Adipocyte (in vitro differentiated cells): ENCODE measurements around the gene ZMYM1.
"Not testable (repeated sequence)": the region's sequence is repeated elsewhere in the genome, so short reads cannot be mapped to it uniquely, and the experiment has no call there.

Source experiments
- DNase-seq: peaks from one replicate; pipeline ENCODE4 v3.0.0-alpha.2; 2015; ENCODE audit warnings: low read depth
- H3K27me3 ChIP-seq: replicated peaks from 2 replicates; pipeline ENCODE4 v1.7.0; 2013; ENCODE audit warnings: mild to moderate bottlenecking, low read length, moderate library complexity; ENCODE audit not compliant: control insufficient read depth, insufficient read depth
- H3K36me3 ChIP-seq: 2 replicates; pipeline ENCODE4 v1.7.0; 2013; ENCODE audit warnings: low read length, mild to moderate bottlenecking, moderate library complexity; ENCODE audit not compliant: control insufficient read depth, insufficient read depth, severe bottlenecking
- H3K4me1 ChIP-seq: 2 replicates; pipeline ENCODE4 v1.7.0; 2013; ENCODE audit warnings: mild to moderate bottlenecking, low read length, moderate library complexity; ENCODE audit not compliant: control insufficient read depth, insufficient read depth
- H3K4me3 ChIP-seq: 2 replicates; pipeline ENCODE4 v1.7.0; 2013; ENCODE audit warnings: mild to moderate bottlenecking, low read length, moderate library complexity
- H3K9ac ChIP-seq: 2 replicates; pipeline ENCODE4 v1.7.0; 2013; ENCODE audit warnings: mild to moderate bottlenecking, low read length, moderate library complexity
- H3K9me3 ChIP-seq: 2 replicates; pipeline ENCODE4 v1.7.0; 2013; ENCODE audit warnings: mild to moderate bottlenecking, low read length, moderate library complexity; ENCODE audit not compliant: control insufficient read depth

ZMYM1 gene

GRCh38 chr1:35046730-35047129 is 32.5 kb upstream of the ZMYM1 start:
- Histone ChIP-seq H3K4me3 (peak overlapping the region; percentile 17), H3K9me3 (no peaks in the 10 kb centered on the region), H3K27me3 (peaks cover 6% of the 10 kb centered on the region), H3K36me3 (no peaks in the 10 kb centered on the region), H3K9ac (no peak overlapping the region), H3K4me1 (peaks cover 14% of the 10 kb centered on the region)
- no peak for DNase-seq

GRCh38 chr1:35047188-35047858 is 31.9 kb upstream of the ZMYM1 start:
- peak; percentile 86 for DNase-seq
- H3K4me1 ChIP-seq: peaks cover 14% of the 10 kb centered on the region
- no peaks in the 10 kb centered on the region for H3K36me3 ChIP-seq
- no peak overlapping the region for H3K9ac ChIP-seq
- peaks cover 11% of the 10 kb centered on the region for H3K27me3 ChIP-seq
- no peaks in the 10 kb centered on the region for H3K9me3 ChIP-seq
- peak overlapping the region; percentile 17 for H3K4me3 ChIP-seq

- DNase-seq: peak; percentile 12
- no peak overlapping the region for H3K4me3 ChIP-seq
- no peak overlapping the region for H3K9ac ChIP-seq
- no peaks in the 10 kb centered on the region for H3K9me3 ChIP-seq
- peaks cover 13% of the 10 kb centered on the region for H3K27me3 ChIP-seq
- H3K4me1 ChIP-seq: peaks cover 14% of the 10 kb centered on the region
- H3K36me3 ChIP-seq: no peaks in the 10 kb centered on the region
Measured at GRCh38 chr1:35049116-35049515, 30.1 kb upstream of the ZMYM1 start.

- peaks cover 13% of the 10 kb centered on the region for H3K27me3 ChIP-seq
- H3K36me3 ChIP-seq: no peaks in the 10 kb centered on the region
- no peak for DNase-seq
- H3K9ac ChIP-seq: no peak overlapping the region
- no peaks in the 10 kb centered on the region for H3K4me1 ChIP-seq
- no peak overlapping the region for H3K4me3 ChIP-seq
- H3K9me3 ChIP-seq: no peaks in the 10 kb centered on the region
Measured at GRCh38 chr1:35053433-35053832, 25.8 kb upstream of the ZMYM1 start.

GRCh38 chr1:35054282-35054681 is 24.9 kb upstream of the ZMYM1 start:
- not testable (repeated sequence) for DNase-seq, H3K9ac ChIP-seq, H3K4me3 ChIP-seq, H3K4me1 ChIP-seq, H3K36me3 ChIP-seq, H3K9me3 ChIP-seq
- peaks cover 13% of the 10 kb centered on the region for H3K27me3 ChIP-seq

- H3K4me1 ChIP-seq, H3K36me3 ChIP-seq, H3K9ac ChIP-seq, H3K27me3 ChIP-seq, H3K9me3 ChIP-seq, H3K4me3 ChIP-seq, DNase-seq: not testable (repeated sequence)
Measured at GRCh38 chr1:35058321-35058720, 20.9 kb upstream of the ZMYM1 start.

GRCh38 chr1:35058988-35059387 is 20.2 kb upstream of the ZMYM1 start:
- H3K36me3 ChIP-seq: no peaks in the 10 kb centered on the region
- H3K9me3 ChIP-seq: peaks cover 8% of the 10 kb centered on the region
- H3K27me3 ChIP-seq: no peaks in the 10 kb centered on the region
- H3K4me3 ChIP-seq: no peak overlapping the region
- H3K9ac ChIP-seq: no peak overlapping the region
- H3K4me1 ChIP-seq: no peaks in the 10 kb centered on the region
- DNase-seq: no peak

GRCh38 chr1:35062518-35063196 is 16.5 kb upstream of the ZMYM1 start:
- Histone ChIP-seq H3K4me3 (no peak overlapping the region), H3K9ac (no peak overlapping the region), H3K27me3 (no peaks in the 10 kb centered on the region), H3K4me1 (no peaks in the 10 kb centered on the region), H3K9me3 (peaks cover 8% of the 10 kb centered on the region), H3K36me3 (no peaks in the 10 kb centered on the region)
- no peak for DNase-seq

GRCh38 chr1:35064265-35064664 is 14.9 kb upstream of the ZMYM1 start:
- no peak for DNase-seq

GRCh38 chr1:35069746-35070145 is 9.4 kb upstream of the ZMYM1 start:
- H3K27me3 ChIP-seq: no peaks in the 10 kb centered on the region
- no peaks in the 10 kb centered on the region for H3K4me1 ChIP-seq

More at GRCh38 chr1:35064265-35064664, 14.9 kb upstream of the ZMYM1 start:
- no peak overlapping the region for H3K9ac ChIP-seq
- H3K4me3 ChIP-seq: no peak overlapping the region
- H3K4me1 ChIP-seq: no peaks in the 10 kb centered on the region
- H3K9me3 ChIP-seq: peaks cover 9% of the 10 kb centered on the region
- H3K36me3 ChIP-seq: no peaks in the 10 kb centered on the region
- no peaks in the 10 kb centered on the region for H3K27me3 ChIP-seq

GRCh38 chr1:35073265-35073811 is 5.8 kb upstream of the ZMYM1 start:
- Histone ChIP-seq H3K4me1 (no peaks in the 10 kb centered on the region), H3K36me3 (no peaks in the 10 kb centered on the region), H3K27me3 (no peaks in the 10 kb centered on the region), H3K9me3 (peaks cover 9% of the 10 kb centered on the region), H3K9ac (no peak overlapping the region), H3K4me3 (no peak overlapping the region)
- no peak for DNase-seq

More at GRCh38 chr1:35069746-35070145, 9.4 kb upstream of the ZMYM1 start:
- H3K36me3 ChIP-seq: no peaks in the 10 kb centered on the region
- H3K9ac ChIP-seq: no peak overlapping the region
- peaks cover 9% of the 10 kb centered on the region for H3K9me3 ChIP-seq
- H3K4me3 ChIP-seq: no peak overlapping the region
- no peak for DNase-seq
